ENCODE results near the gene CP.
"Not testable (repeated sequence)": the region's sequence is repeated elsewhere in the genome, so short reads cannot be mapped to it uniquely, and the experiment has no call there.

Gene CP

GRCh38 chr3:149221783-149222517, at the start of gene CP:
Gene CP, minus strand, starts transcription at chr3:149221829. Its CDS starts 37 bp downstream, at chr3:149221792.
- DNase-seq: no peak

- DNase-seq: no peak
Measured at GRCh38 chr3:149270180-149270579, 48.6 kb upstream of the CP start.

GRCh38 chr3:149269687-149270086, 48.1 kb upstream of the CP start:
- DNase-seq: no peak

- DNase-seq: no peak
Measured at GRCh38 chr3:149267565-149267964, 45.9 kb upstream of the CP start.

- no peak for DNase-seq
Measured at GRCh38 chr3:149266736-149267135, 45.1 kb upstream of the CP start.

- no peak for DNase-seq
Measured at GRCh38 chr3:149263856-149264255, 42.2 kb upstream of the CP start.

- DNase-seq: no peak
Measured at GRCh38 chr3:149258714-149259113, 37.1 kb upstream of the CP start.

GRCh38 chr3:149258298-149258697, 36.7 kb upstream of the CP start:
- no peak for DNase-seq

GRCh38 chr3:149252272-149252671, 30.6 kb upstream of the CP start:
- no peak for DNase-seq

- DNase-seq: no peak
Measured at GRCh38 chr3:149251186-149251585, 29.6 kb upstream of the CP start.

GRCh38 chr3:149247929-149248691, 26.5 kb upstream of the CP start:
- DNase-seq: no peak

- no peak for DNase-seq
Measured at GRCh38 chr3:149247008-149247710, 25.5 kb upstream of the CP start.

GRCh38 chr3:149245738-149246451, 24.3 kb upstream of the CP start:
- no peak for DNase-seq

GRCh38 chr3:149243540-149243939, 21.9 kb upstream of the CP start:
- no peak for DNase-seq

GRCh38 chr3:149239357-149239936, 17.8 kb upstream of the CP start:
- DNase-seq: no peak

GRCh38 chr3:149238268-149238667, 16.6 kb upstream of the CP start:
- DNase-seq: not testable (repeated sequence)

- no peak for DNase-seq
Measured at GRCh38 chr3:149235599-149236424, 14.2 kb upstream of the CP start.

- no peak for DNase-seq
Measured at GRCh38 chr3:149234671-149235245, 13.1 kb upstream of the CP start.

- no peak for DNase-seq
Measured at GRCh38 chr3:149233323-149233722, 11.7 kb upstream of the CP start.

GRCh38 chr3:149231871-149232270, 10.2 kb upstream of the CP start:
- DNase-seq: no peak

GRCh38 chr3:149227591-149228268, 6.1 kb upstream of the CP start:
- DNase-seq: no peak

Measured in NCI-H187 (cell line).